ENCODE measurements around the gene TRIP6.

DNA sequence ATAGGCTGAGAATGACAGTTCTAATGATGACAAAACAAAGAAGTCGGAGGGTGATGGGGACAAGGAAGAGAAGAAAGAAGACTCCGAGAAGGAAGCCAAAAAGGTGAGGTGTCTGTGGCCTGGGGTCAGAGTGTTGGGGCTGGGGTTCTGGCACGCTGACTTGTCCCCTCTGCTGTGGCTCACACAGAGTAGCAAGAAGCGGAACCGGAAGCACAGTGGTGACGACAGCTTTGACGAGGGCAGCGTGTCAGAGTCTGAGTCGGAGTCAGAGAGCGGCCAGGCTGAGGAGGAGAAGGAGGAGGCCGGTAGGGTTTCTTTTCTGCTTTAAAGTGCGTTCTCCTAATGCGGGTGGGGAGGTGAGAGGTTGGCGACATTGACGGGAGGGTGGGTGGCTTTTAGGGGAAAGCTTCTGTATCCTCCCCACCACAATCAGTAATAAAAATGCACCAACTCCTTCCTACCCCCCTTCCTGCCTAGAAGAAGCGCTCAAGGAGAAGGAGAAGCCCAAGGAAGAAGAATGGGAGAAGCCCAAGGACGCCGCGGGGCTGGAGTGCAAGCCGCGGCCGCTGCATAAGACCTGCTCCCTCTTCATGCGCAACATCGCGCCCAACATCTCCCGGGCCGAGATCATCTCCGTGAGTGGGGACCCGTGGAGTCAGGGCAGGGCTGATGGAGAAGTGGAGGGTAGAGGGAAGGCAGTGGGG is 17.7 kb downstream of the TRIP6 start:
- no peak for TF ChIP-seq YY1 (IDR thresholded peaks at IDR 0.05; ENCODE audit: low read depth, low read length)
- no peak for TF ChIP-seq POU5F1 (IDR thresholded peaks at IDR 0.05; ENCODE audit: low read depth, low read length)
- TF ChIP-seq EZH2 (IDR thresholded peaks at IDR 0.05; ENCODE audit: low read depth, low read length, severe bottlenecking) = no peak
- no peak for TF ChIP-seq TAF7 (optimal IDR thresholded peaks at IDR 0.05; ENCODE audit: borderline replicate concordance, low read depth, low read length)
- TF ChIP-seq, protein P1, sequence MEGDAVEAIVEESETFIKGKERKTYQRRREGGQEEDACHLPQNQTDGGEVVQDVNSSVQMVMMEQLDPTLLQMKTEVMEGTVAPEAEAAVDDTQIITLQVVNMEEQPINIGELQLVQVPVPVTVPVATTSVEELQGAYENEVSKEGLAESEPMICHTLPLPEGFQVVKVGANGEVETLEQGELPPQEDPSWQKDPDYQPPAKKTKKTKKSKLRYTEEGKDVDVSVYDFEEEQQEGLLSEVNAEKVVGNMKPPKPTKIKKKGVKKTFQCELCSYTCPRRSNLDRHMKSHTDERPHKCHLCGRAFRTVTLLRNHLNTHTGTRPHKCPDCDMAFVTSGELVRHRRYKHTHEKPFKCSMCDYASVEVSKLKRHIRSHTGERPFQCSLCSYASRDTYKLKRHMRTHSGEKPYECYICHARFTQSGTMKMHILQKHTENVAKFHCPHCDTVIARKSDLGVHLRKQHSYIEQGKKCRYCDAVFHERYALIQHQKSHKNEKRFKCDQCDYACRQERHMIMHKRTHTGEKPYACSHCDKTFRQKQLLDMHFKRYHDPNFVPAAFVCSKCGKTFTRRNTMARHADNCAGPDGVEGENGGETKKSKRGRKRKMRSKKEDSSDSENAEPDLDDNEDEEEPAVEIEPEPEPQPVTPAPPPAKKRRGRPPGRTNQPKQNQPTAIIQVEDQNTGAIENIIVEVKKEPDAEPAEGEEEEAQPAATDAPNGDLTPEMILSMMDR (IDR thresholded peaks at IDR 0.05; ENCODE audit: control extremely low read depth in 1 of 3, insufficient read depth in 1 of 3, low read depth in 1 of 3, low read length in 3 of 3) = no peak
- TF ChIP-seq JUND (IDR thresholded peaks at IDR 0.05; ENCODE audit: low read length) = no peak
- no peak for TF ChIP-seq EP300 (IDR thresholded peaks at IDR 0.05; ENCODE audit: borderline replicate concordance in 1 of 2, low read depth in 2 of 2, low read length in 2 of 2)
- TF ChIP-seq, protein P2, sequence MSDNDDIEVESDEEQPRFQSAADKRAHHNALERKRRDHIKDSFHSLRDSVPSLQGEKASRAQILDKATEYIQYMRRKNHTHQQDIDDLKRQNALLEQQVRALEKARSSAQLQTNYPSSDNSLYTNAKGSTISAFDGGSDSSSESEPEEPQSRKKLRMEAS (IDR thresholded peaks at IDR 0.05) = no peak
- no peak for TF ChIP-seq KDM4A (IDR thresholded peaks at IDR 0.05; ENCODE audit: low read depth, low read length, severe bottlenecking)
- TF ChIP-seq SIRT6 (IDR thresholded peaks at IDR 0.05; ENCODE audit: low read length) = no peak
